Caco-2 (cell line): ENCODE results near the gene LSM6. TPM values are rescaled to one million over a fixed set of nuclear protein-coding genes. Genes with fewer than 3 reads are reported as not detected.

Source experiments
- BruUV-seq: library from RNA; stranded (reverse); fragments of 400-500 nt; replicated peaks from 2 replicates; lab custom pipeline; 2021; lab: Mats Ljungman, UMichigan
- CTCF ChIA-PET: fragments of 300-600 bp; sonication (Branson Sonifier 250); formaldehyde crosslinking; loops from one replicate; lab custom pipeline; 2022; ENCODE audit warnings: antibody characterized with exemption; lab: Charles Lee
- POLR2A ChIA-PET: fragments of 300-600 bp; sonication (Branson Sonifier 250); formaldehyde crosslinking; loops from one replicate; lab custom pipeline; 2022; ENCODE audit warnings: antibody characterized with exemption; lab: Charles Lee
- DNase-seq, 2 experiments: peaks; one replicate each; pipeline versions ENCODE4 v3.0.0 to v3.0.0-alpha.2; 2020 to 2022
- H3K27me3 ChIP-seq: replicated peaks from 2 replicates; pipeline ENCODE4 v1.6.0; 2011; ENCODE audit warnings: low read length; ENCODE audit not compliant: control insufficient read depth, insufficient read depth
- H3K36me3 ChIP-seq: 2 replicates; pipeline ENCODE4 v1.5.1; 2011; ENCODE audit warnings: low read length; ENCODE audit not compliant: control insufficient read depth, insufficient read depth
- H3K4me1 ChIP-seq: fragments of 250-450 bp; sonication (Bioruptor Pico); 2 replicates; pipeline ENCODE4 v1.5.1; 2020; ENCODE audit warnings: mild to moderate bottlenecking
- H3K4me3 ChIP-seq: 2 replicates; pipeline ENCODE4 v1.5.1; 2011; ENCODE audit warnings: low read depth, mild to moderate bottlenecking, control low read depth, low read length
- H3K9me3 ChIP-seq: fragments of 250-450 bp; sonication (Bioruptor Pico); 2 replicates; pipeline ENCODE4 v1.5.1; 2020; ENCODE audit warnings: mild to moderate bottlenecking, moderate library complexity
- H3K27ac Mint-ChIP-seq: one replicate; pipeline ENCODE4 v1.8.0; 2022; ENCODE audit warnings: mixed read lengths; ENCODE audit not compliant: unreplicated experiment
- H3K27me3 Mint-ChIP-seq: one replicate; pipeline ENCODE4 v1.8.0; 2022; ENCODE audit warnings: mixed read lengths; ENCODE audit not compliant: insufficient read depth, unreplicated experiment
- H3K36me3 Mint-ChIP-seq: one replicate; pipeline ENCODE4 v1.8.0; 2022; ENCODE audit warnings: mild to moderate bottlenecking, mixed read lengths; ENCODE audit not compliant: insufficient read depth, unreplicated experiment
- H3K4me1 Mint-ChIP-seq: one replicate; pipeline ENCODE4 v1.8.0; 2022; ENCODE audit warnings: low read depth, mixed read lengths; ENCODE audit not compliant: unreplicated experiment
- H3K4me3 Mint-ChIP-seq: one replicate; pipeline ENCODE4 v1.8.0; 2022; ENCODE audit warnings: mild to moderate bottlenecking, moderate library complexity, mixed read lengths; ENCODE audit not compliant: unreplicated experiment
- H3K9me3 Mint-ChIP-seq: one replicate; pipeline ENCODE4 v1.8.0; 2022; ENCODE audit warnings: mixed read lengths; ENCODE audit not compliant: unreplicated experiment
- CTCF ChIP-seq, 2 experiments: fragments of 200-600 bp in 1 of 2; IDR thresholded peaks; 1 replicate in 1 of 2; 2 replicates in 1 of 2; pipeline versions ENCODE4 v1.5.1 to v1.8.0; 2011 to 2022; ENCODE audit warnings: antibody characterized with exemption in 1 of 2, control low read depth in 1 of 2, inconsistent platforms in 1 of 2, low read depth in 1 of 2, low read length in 1 of 2, mild to moderate bottlenecking in 1 of 2, moderate library complexity in 1 of 2; ENCODE audit not compliant: insufficient read depth in 1 of 2, severe bottlenecking in 1 of 2, unreplicated experiment in 1 of 2
- intact Hi-C: fragments of 100-400 bp; cut with micrococcal nuclease; formaldehyde crosslinking; loops from one replicate; pipeline ENCODE4 v1.10.0; 2022; ENCODE audit not compliant: unreplicated experiment
- total RNA-seq: library from RNA; stranded (reverse); gene quantifications from 2 replicates; pipeline ENCODE4 v1.2.3, GENCODE V29; 2022

Gene LSM6
- total RNA-seq, 1 experiment from 2014 or later, result 46.8 TPM

GRCh38 chr4:146159384-146160058, 16.0 kb upstream of the LSM6 start:
- no peaks in the 10 kb centered on the region for H3K4me1 Mint-ChIP-seq
- no TSS peak for BruUV-seq
- Histone ChIP-seq H3K36me3 (no peaks in the 10 kb centered on the region), H3K4me3 (no peak overlapping the region), H3K27me3 (no peaks in the 10 kb centered on the region), H3K9me3 (no peaks in the 10 kb centered on the region), H3K4me1 (no peaks in the 10 kb centered on the region; the same call in 1 of the 2 replicates)
- CTCF ChIA-PET, result no interaction called here
- no peak for TF ChIP-seq CTCF (IDR thresholded peaks at IDR 0.05; ENCODE audit: insufficient read depth in 1 of 2, low read depth in 1 of 2, low read length in 1 of 2, severe bottlenecking in 1 of 2, unreplicated experiment in 1 of 2)
- POLR2A ChIA-PET, result no interaction called here
- no peaks in the 10 kb centered on the region for H3K36me3 Mint-ChIP-seq
- no peak overlapping the region for H3K4me3 Mint-ChIP-seq
- H3K9me3 Mint-ChIP-seq, result no peaks in the 10 kb centered on the region
- H3K27ac Mint-ChIP-seq, result no peak overlapping the region
- DNase-seq, result no peak
- H3K27me3 Mint-ChIP-seq, result peaks cover 3% of the 10 kb centered on the region
- intact Hi-C loops, result no loop called here

- H3K36me3 ChIP-seq, result no peaks in the 10 kb centered on the region
- H3K4me3 ChIP-seq, result no peak overlapping the region
- H3K27me3 ChIP-seq, result no peaks in the 10 kb centered on the region
- Mint-ChIP-seq H3K4me3 (no peak overlapping the region), H3K27me3 (peaks cover 3% of the 10 kb centered on the region), H3K4me1 (no peaks in the 10 kb centered on the region), H3K9me3 (no peaks in the 10 kb centered on the region), H3K36me3 (no peaks in the 10 kb centered on the region), H3K27ac (no peak overlapping the region)
- CTCF ChIA-PET, result no interaction called here
- POLR2A ChIA-PET, result no interaction called here
- no peak for DNase-seq
- no peaks in the 10 kb centered on the region for H3K4me1 ChIP-seq
- intact Hi-C loops, result no loop called here
- no peak for TF ChIP-seq CTCF (IDR thresholded peaks at IDR 0.05; ENCODE audit: insufficient read depth in 1 of 2, low read depth in 1 of 2, low read length in 1 of 2, severe bottlenecking in 1 of 2, unreplicated experiment in 1 of 2)
- no TSS peak for BruUV-seq
- no peaks in the 10 kb centered on the region for H3K9me3 ChIP-seq
Observed at GRCh38 chr4:146161243-146161642, 14.3 kb upstream of the LSM6 start.

- Mint-ChIP-seq H3K4me1 (no peaks in the 10 kb centered on the region), H3K4me3 (no peak overlapping the region), H3K27ac (no peak overlapping the region), H3K27me3 (no peaks in the 10 kb centered on the region), H3K36me3 (no peaks in the 10 kb centered on the region), H3K9me3 (no peaks in the 10 kb centered on the region)
- POLR2A ChIA-PET, result no interaction called here
- intact Hi-C loops, result no loop called here
- BruUV-seq, result no TSS peak
- Histone ChIP-seq H3K4me1 (no peaks in the 10 kb centered on the region), H3K4me3 (no peak overlapping the region), H3K27me3 (no peaks in the 10 kb centered on the region), H3K36me3 (no peaks in the 10 kb centered on the region), H3K9me3 (no peaks in the 10 kb centered on the region)
- no peak for DNase-seq
- TF ChIP-seq CTCF (IDR thresholded peaks at IDR 0.05; ENCODE audit: insufficient read depth in 1 of 2, low read depth in 1 of 2, low read length in 1 of 2, severe bottlenecking in 1 of 2, unreplicated experiment in 1 of 2), result no peak
- CTCF ChIA-PET, result no interaction called here
Observed at GRCh38 chr4:146165221-146165620, 10.3 kb upstream of the LSM6 start.
